K562 (cell line): Measurements from ENCODE around the gene MDM4.

Source experiments
- EGR1 ChIP-seq: fragments of 450-650 bp; conservative IDR thresholded peaks from 2 replicates; pipeline ENCODE4 v1.6.1; 2017; ENCODE audit warnings: mild to moderate bottlenecking
- KDM1A ChIP-seq, 2 experiments: fragments of 450-650 bp; IDR thresholded peaks; 2 replicates each; pipeline ENCODE4 v1.6.1; 2016; ENCODE audit warnings: mild to moderate bottlenecking in 2 of 2
- POLR2A ChIP-seq: fragments of 450-650 bp; conservative IDR thresholded peaks from 2 replicates; pipeline ENCODE4 v1.6.1; 2016
- SPI1 ChIP-seq: IDR thresholded peaks from 2 replicates; pipeline ENCODE4 v1.6.1; 2011; ENCODE audit warnings: low read depth, low read length, control low read depth, borderline replicate concordance

DNA sequence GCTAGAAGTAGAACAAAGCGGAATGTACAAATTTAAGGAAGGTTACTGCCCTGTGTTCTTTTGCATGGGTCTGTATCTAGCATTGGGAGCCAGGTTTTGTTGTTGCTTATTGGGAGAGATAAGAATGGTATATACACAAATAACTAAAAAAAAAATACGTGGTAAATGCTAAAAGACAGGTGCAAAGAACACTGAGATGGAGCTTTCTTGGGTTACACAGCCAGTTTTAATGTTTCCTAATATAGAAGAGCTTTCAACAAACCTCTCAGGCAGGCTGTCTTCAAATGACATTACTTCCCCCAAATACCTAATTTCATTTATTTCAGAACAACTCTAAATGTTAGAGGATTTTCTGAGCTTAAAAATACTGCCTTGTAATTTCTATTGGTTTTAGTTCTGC, 1.4 kb upstream of the MDM4 start:
- TF ChIP-seq POLR2A (no peak), KDM1A (IDR thresholded peaks at IDR 0.05) (no peak), EGR1 (no peak), SPI1 (no peak)
